Measurements from ENCODE around the gene PDZRN3. TPM values are rescaled to one million over a fixed set of nuclear protein-coding genes. Genes with fewer than 3 reads are reported as not detected.

PDZRN3 gene
- polyA plus RNA-seq, 2 of the 4 experiments (the other 2 are of a cell fraction): not detected

GRCh38 chr3:73447111-73447510 lies 177.6 kb downstream of the PDZRN3 start:
- no peak overlapping the region for H3K4me2 ChIP-seq
- FAIRE-seq (no peak), DNase-seq (ENCODE audit: low read depth in 1 of 2, low spot score in 1 of 2) (no peak), ATAC-seq (no peak)
- no peak overlapping the region for H3K4me3 ChIP-seq
- ChIA-PET CTCF (no interaction called here), POLR2A (no interaction called here)
- 2% methylated on average over 6 of the region's 6 CpGs for WGBS (ENCODE audit: missing lambda C conversion rate)
- no peaks in the 10 kb centered on the region for H3K4me1 ChIP-seq
- H3K27ac ChIP-seq: no peak overlapping the region
- H3K9me3 ChIP-seq: no peaks in the 10 kb centered on the region
- TF ChIP-seq HMGXB4 (CRISPR knock-in tag; IDR thresholded peaks at IDR 0.05; ENCODE audit: borderline replicate concordance) (no peak), SREBF2 (IDR thresholded peaks at IDR 0.05) (no peak), PHF8 (IDR thresholded peaks at IDR 0.05; ENCODE audit: borderline replicate concordance, low read depth) (no peak), RAD21 (conservative IDR thresholded peaks at IDR 0.05 in 1 of 2, IDR thresholded peaks at IDR 0.05 in 1 of 2) (no peak), CHD2 (IDR thresholded peaks at IDR 0.05; ENCODE audit: low read length, partially characterized antibody) (no peak), KDM5A (IDR thresholded peaks at IDR 0.05) (no peak), CBX8 (IDR thresholded peaks at IDR 0.05) (no peak), POLR2AphosphoS2 (conservative IDR thresholded peaks at IDR 0.05; ENCODE audit: low read length) (no peak), FOSB (CRISPR knock-in tag; IDR thresholded peaks at IDR 0.05) (no peak)

GRCh38 chr3:73446467-73447110 lies 178.2 kb downstream of the PDZRN3 start:
- TF ChIP-seq HEYL (CRISPR knock-in tag; IDR thresholded peaks at IDR 0.05) (no peak), MAFK (IDR thresholded peaks at IDR 0.05; ENCODE audit: partially characterized antibody) (no peak)
- whole genome bisulfite sequencing (ENCODE audit: missing lambda C conversion rate): 11% methylated on average over 10 of the region's 10 CpGs
- ATAC-seq (no peak), FAIRE-seq (no peak), DNase-seq (ENCODE audit: low read depth in 1 of 2, low spot score in 1 of 2) (no peak)
- H3K4me2 ChIP-seq: no peak overlapping the region
- no peaks in the 10 kb centered on the region for H3K9me3 ChIP-seq
- CTCF ChIA-PET: interaction anchor here (0.9 to 1.2 kb wide), 2 partner anchors 13 to 1716 kb away, joined by 3 read pairs; no protein-coding TSS in a partner anchor
- POLR2A ChIA-PET: no interaction called here
- H3K4me1 ChIP-seq: no peaks in the 10 kb centered on the region
- H3K4me3 ChIP-seq: no peak overlapping the region
- H3K27ac ChIP-seq: no peak overlapping the region

DNA sequence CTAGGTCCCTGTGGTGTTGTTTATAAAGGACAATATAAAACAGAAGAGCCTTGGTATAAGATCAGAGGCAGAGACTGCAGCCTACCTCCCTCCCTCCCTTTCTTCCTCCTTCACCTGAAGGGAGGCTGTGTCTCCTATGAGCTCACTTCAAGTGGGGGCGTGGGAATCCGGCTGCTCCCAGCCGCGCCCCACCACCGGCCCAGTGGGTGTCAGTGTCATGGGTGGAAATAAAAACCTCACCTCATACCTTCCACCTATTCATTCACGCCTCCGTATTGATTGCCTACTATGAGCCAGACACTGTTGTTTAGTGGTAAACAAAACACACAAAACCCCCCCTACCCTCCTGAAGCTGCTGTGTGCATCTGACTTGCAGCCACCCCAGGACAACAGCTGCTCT lies 181.9 kb downstream of the PDZRN3 start:
- FAIRE-seq (no peak), DNase-seq (ENCODE audit: low read depth in 1 of 2, low spot score in 1 of 2) (no peak), ATAC-seq (no peak)
- ChIA-PET CTCF (interaction anchor here (0.7 kb wide), 1 partner anchor 60 kb away, joined by 3 read pairs; no protein-coding TSS in a partner anchor), POLR2A (no interaction called here)
- TF ChIP-seq TP53 (CRISPR knock-in tag; IDR thresholded peaks at IDR 0.05): no peak
- no peak for TF ChIP-seq CHD4 (IDR thresholded peaks at IDR 0.05; ENCODE audit: borderline replicate concordance)
- TF ChIP-seq MAFK (IDR thresholded peaks at IDR 0.05; ENCODE audit: partially characterized antibody): no peak
- no peak for TF ChIP-seq HOXB13 (CRISPR knock-in tag; IDR thresholded peaks at IDR 0.05; ENCODE audit: low read depth)
- no peak for TF ChIP-seq HMGXB4 (CRISPR knock-in tag; IDR thresholded peaks at IDR 0.05; ENCODE audit: borderline replicate concordance)
- no peak for TF ChIP-seq HOXB5 (CRISPR knock-in tag; IDR thresholded peaks at IDR 0.05)
- TF ChIP-seq PHF8 (IDR thresholded peaks at IDR 0.05; ENCODE audit: borderline replicate concordance, low read depth): no peak
- no peak for TF ChIP-seq REST (IDR thresholded peaks at IDR 0.05)
- TF ChIP-seq NFE2L2 (conservative IDR thresholded peaks at IDR 0.05; ENCODE audit: low read length): no peak
- no peak for TF ChIP-seq GATA3 (IDR thresholded peaks at IDR 0.05; ENCODE audit: borderline replicate concordance)
- no peak for TF ChIP-seq NPAS2 (CRISPR knock-in tag; IDR thresholded peaks at IDR 0.05; ENCODE audit: borderline replicate concordance)
- no peak for TF ChIP-seq EHMT2 (IDR thresholded peaks at IDR 0.05; ENCODE audit: low read depth)
- TF ChIP-seq JUNB (IDR thresholded peaks at IDR 0.05): no peak
- TF ChIP-seq KDM5A (IDR thresholded peaks at IDR 0.05): no peak
- TF ChIP-seq POLR2A (IDR thresholded peaks at IDR 0.05; ENCODE audit: low read length): no peak
- Histone ChIP-seq H3K4me2 (no peak overlapping the region), H3K4me1 (no peaks in the 10 kb centered on the region), H3K27ac (no peak overlapping the region), H3K4me3 (no peak overlapping the region), H3K9me3 (no peaks in the 10 kb centered on the region)
- WGBS (ENCODE audit: missing lambda C conversion rate): 54% methylated on average over 7 of the region's 7 CpGs
